ENCODE results near the gene PKP4.

- TF ChIP-seq CTCF (conservative IDR thresholded peaks at IDR 0.05; ENCODE audit: low read depth, low read length) (no peak), EZH2 (IDR thresholded peaks at IDR 0.05; ENCODE audit: borderline replicate concordance, low read depth, low read length, poor library complexity, severe bottlenecking) (no peak)
These were observed 209.0 kb downstream of the PKP4 start for GRCh38 chr2:158665536-158666302.

Measured in A673 (cell line).